ENCODE results near the gene OTP.

Gene OTP

DNA sequence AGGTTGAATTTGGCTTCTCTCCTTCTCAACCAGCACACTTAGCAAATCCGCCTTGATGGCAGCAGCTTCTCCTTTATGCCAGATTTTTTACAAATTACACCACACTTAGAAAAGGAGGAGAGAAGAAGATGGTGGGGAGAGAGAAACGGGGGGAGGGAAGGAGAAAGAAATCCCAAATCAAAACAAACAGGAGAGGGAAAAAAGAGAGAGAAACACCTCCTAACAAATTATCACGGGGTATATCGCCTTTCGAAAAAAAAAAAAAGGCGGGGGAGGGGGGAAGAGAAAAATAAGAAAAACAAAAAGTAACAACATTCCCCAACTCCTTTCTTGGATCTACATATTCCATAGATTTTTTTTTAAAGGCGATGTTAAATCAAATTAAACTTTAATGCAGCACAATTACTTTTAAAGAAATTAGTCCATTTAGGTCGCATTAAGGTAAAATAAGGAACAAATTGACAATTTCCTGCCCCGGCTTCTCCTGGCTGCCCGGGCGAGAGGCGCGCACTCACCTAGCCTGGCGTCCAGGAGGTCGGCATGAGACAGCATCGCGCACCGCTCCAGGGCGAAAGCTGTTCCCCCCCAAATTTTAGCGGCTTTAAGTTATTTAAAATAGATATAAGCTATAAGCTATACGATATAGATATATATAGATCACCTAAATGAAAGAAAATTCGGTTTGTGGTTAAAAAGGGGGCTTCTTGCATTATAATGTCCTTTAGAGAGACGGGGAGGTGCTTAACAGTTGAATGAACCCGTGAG, at the start of gene OTP:
Gene OTP (minus strand): TSS at position 716 of the 765 bp plus-strand sequence. CDS start 164 bp downstream, at position 552.
- DNase-seq (ENCODE audit: low read depth in 2 of 2), result no peak

DNA sequence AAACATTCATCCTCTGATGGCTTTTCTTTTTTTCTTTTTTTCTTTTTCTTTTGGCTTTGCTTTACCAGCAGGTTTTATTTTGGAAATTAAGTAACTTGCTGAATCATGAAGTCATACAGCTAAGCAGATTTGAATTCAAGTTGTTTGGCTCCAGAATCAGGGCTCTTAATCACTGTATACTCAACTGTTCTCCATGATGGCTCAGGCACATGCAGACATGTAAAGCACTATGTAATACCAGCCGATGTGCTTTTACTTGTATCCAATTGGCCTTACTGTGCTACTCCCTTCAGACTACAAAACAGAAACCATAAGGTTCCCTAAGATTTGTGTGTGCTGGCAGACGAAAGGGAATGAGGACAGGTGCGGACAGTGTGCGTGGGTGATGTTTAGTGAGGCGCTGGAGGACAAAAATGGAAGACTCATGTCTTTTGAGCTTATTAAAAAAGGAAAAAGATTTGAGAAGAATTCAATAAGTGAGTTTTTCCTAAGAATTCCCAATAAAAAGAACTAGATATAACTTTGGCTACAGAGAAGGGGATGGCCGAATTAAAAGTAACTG, 44.7 kb upstream of the OTP start:
- DNase-seq (ENCODE audit: low read depth in 2 of 2), result no peak

DNA sequence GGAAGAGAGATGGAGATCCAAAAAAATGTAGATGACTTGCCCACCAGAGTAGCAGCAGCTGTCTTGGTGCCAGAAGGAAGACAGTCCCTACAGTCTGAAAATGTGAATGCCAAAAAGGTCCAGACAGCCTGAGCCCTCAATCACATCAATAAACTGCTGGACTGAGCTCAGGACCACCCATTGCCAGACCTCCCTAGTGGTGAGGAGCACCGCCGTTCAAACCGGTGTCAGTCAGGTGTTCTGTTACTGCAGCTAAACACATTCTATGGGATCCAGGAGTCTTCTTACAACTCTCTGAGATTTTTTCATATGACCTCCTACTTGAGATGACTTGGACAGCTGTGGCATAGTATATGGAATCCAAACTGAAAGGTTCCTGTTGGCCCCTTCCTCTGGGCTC, 32.0 kb upstream of the OTP start:
- no peak for DNase-seq (ENCODE audit: low read depth in 2 of 2)

DNA sequence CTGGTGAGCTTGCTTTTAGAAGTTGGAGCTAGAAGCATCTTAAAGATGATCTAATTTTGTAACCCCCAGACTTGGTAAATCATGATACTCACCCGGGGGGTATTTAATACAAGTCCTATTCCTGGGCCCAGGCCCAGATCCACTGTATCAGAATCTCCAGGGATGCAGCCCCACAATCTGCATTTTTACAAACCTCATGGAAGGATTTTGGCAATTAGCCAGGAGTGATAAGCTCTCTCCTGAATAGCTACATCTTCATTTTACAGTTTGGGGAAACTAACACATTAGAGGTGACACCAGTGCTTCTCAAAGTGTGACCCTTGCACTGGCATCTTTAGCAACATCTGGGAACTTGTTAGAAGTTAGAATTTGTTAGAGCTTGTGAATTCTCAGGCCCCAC, 31.2 kb upstream of the OTP start:
- DNase-seq (ENCODE audit: low read depth in 2 of 2), result no peak

DNA sequence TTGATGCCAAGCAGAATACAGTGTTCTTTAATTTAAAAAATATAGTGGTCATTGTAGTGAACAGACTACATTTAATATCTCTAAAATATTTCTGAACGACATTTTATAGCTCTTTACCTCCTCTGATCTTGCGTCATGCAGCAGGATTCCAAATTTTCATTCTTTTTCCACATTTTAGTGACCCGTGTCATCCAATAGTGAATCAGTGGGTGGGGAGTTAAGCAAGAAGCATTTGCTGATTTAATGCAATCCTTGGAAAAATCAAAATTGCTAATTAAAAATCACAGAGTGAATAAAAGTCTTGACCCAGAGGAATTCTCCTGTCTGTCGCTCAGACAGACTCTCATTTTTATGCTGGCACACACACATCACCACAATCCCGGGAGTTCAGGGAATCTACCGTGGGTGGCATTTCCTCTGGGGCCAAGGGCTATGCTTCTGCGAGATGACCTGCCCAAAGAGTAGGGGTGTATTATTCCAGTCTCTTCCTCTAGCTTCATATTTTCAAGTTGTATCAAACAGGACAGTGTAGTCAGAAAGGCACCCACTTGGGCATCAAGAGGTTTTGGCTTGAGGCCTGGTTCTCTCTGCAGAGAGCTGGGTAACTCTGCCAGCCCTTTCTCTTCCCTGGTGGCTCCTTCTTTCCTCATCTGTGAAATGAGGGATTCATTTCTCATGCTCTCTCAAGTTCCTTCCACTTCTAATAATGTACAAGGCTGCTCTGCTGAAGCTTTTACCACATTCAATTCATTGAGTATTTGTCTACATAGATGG, 24.8 kb upstream of the OTP start:
- no peak for DNase-seq (ENCODE audit: low read depth in 2 of 2)

DNA sequence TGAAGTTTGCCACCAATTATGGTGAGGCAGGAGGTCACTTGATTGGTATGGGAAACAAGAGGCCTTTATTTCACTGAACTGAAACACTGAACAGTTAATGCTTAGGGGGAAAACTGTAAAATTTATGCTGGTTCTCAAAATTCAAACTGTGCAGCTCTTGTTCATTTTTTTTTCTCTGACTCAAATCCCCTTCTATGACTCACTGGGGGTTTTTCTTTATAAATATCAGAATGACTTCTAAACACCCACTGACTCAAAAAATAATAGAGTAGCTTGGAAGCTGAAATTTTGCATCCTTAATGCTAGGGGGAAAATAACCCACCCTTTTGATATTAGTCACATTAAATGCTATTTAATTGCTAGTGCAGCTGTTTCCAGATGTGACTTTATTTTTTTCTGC, 24.1 kb upstream of the OTP start:
- no peak for DNase-seq (ENCODE audit: low read depth in 2 of 2)

DNA sequence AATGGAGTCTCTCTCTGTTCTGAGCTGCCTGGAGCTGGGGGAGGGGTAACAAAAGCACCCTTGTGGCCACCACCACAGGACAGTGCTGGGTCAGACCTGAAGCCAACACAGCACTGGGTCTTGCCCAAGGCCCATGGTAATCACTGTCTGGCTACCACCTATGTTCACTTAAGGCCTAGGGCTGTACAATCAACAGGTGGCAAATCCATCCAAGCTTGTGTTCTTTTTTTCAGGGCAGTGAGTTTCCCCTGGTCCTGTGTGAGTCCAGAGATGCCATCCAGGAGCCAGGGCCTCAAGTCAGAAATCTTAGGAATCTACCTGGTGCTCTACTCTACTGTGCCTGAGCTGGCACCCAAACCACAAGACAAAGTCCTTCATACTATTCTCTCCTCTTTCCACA, 20.1 kb upstream of the OTP start:
- DNase-seq (ENCODE audit: low read depth in 2 of 2), result no peak

DNA sequence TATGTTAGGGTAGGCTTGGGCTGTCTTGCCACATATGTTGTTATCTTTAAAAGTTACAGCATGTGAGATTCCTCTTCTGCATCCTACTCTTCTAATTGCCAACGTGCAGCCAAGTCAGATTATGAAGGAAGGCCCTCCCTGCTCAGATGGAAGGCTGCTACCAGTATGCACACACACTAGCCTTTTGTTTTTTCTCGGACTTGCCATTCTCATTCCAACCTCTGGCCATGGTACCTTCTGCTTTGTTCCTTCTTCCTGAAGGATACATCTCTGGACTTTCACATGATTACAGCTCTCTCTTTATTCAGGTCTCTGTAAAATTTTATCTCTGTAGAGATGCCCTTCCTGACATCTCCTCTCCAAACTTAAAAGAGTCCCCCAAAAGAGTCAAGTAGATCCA, 12.8 kb upstream of the OTP start:
- no peak for DNase-seq (ENCODE audit: low read depth in 2 of 2)

DNA sequence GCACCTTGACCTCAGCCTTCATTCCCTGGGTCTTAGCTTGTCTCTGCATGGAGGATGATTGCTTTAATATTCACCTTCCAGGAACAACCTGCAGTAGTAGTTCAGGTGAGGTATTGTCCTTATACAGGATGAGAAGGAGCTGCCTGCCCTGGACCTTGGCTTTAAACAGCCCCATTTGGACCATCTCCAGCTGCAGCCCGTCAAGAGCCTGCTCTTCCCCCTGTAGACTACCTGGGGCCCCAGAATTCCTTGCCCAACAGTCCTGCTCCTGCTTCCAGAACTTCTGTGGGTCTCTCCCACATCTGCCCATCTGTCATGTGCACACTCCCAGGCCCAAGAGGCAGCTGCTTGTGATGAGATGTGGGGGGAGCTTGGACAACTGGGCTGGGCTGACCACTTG, 12.2 kb upstream of the OTP start:
- no peak for DNase-seq (ENCODE audit: low read depth in 2 of 2)

DNA sequence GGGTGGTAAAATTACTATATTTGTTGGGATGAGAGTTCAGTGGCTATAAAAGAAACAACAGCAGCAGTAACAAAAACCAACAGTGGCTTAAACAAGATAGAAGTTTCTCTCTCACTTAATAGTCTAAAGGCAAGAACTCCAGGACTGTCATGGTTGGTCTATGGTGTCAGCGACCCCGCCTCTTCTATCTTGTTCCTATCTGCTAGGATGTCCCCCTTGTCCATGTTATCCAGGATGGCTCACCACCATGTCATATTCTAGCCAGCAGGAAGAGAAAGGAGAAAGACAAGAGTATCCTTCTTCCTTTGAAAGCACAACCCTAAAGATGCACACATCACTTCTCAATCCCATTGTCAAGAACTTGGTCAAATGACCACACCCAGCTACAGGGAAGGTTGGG, 11.3 kb upstream of the OTP start:
- DNase-seq (ENCODE audit: low read depth in 2 of 2), result no peak

DNA sequence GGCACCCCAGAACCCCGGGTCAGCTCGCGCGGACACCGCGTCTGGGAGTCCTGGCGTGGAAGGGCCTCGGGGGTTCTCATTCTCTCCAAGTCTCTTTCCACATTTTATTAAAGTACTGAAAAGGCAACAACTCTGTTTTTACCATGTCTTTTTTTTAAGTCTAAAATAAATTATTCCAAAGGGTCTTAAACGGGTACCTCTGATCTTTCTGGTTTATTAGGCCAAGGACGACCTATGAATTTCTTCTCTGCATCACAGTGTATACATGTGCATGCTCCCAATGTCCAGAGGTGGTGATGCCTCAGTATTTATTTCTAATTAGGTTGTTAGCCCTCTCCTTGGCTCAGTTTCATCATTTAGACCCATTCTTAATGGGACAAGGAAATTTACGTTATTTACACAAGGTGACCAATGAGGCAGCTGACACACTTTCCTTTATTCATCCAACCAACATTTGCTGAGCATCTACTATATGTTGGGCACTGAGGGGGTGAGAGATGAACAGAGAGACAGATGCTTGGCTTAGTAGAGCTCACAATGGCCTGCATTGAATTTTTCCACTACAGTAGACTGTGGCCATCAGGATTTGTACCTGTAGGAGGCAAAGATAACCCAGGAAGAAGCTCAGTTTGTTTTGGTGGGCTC, 7.6 kb upstream of the OTP start:
- no peak for DNase-seq (ENCODE audit: low read depth in 2 of 2)

DNA sequence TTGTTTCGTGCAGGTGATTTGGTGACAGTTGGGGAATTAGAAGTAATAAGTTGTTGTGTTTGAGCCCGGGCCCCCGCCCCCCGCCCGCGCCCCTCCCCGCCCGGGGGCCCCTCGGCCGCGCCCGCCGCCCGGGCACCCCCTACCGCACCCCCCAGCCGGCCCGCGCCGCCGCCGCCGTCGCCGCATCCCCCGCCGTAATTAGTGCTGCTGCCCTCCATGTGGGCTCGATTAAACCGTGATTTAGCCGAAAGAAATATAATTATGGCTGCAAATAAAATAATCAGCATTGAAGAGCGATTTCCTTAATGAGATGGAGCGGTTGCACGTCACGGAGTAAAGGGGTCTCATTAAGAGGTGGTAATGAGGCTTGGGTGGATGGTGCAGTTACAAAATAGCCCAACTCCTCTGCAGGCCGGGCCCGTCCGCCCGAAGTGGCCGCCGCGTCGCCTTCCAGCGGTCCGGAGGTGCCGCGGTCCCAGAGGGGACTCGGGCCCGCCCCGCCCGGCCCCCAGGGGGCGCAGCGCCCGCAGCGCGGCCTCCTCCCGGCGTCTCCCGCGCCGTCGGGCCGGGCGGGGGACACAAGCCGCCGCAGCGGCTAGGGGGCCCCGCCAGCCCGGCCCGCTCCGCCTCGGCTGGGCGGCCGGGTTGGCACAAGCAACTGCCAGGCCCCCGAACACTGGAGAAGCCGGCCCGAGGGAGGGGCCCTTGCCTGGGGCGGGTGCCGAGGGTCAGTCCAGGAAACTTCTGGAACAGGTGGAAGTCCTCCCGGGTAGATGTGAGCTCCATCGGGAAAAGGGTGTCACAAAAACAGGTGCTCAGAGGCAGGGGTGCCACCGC, 6.9 kb upstream of the OTP start:
- DNase-seq (ENCODE audit: low read depth in 2 of 2), result no peak

DNA sequence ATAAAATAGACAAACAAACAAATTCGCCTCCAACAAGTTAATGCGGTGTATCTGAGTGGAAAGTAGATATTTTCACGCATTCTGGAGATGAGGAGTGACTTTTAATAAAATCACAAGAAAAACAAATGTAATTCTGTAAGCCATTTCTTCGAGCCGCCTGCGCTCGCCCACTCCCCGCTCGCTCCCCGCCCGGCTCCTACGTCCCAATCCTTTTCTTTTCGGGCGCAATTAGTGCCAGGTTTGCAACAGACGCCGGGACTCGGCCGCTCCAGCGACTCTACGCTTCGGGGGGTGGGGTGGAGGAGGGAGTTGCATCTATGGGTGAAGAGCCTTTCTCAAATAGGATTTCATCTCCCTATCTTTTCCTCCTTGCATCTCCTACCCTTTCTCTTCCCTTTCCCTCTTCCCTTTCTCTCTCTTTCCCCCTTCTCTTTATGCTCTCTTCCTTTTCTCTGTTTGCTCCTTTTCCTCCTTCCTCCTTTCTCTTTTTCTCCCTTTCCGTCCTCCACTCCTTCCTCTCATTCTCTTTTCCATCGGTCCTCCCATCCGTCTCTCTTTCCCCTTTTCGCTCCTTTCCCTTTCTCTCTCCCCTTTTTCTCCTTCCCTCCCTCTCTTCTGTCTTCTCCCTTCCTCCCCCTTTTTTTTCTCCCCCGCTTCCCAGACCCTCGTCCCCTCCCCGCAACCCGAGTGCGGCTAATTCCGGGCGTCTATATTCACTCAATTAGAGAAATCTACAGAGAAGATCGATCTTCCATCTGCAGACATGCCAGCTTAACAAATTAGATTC, 6.1 kb upstream of the OTP start:
- no peak for DNase-seq (ENCODE audit: low read depth in 2 of 2)

DNA sequence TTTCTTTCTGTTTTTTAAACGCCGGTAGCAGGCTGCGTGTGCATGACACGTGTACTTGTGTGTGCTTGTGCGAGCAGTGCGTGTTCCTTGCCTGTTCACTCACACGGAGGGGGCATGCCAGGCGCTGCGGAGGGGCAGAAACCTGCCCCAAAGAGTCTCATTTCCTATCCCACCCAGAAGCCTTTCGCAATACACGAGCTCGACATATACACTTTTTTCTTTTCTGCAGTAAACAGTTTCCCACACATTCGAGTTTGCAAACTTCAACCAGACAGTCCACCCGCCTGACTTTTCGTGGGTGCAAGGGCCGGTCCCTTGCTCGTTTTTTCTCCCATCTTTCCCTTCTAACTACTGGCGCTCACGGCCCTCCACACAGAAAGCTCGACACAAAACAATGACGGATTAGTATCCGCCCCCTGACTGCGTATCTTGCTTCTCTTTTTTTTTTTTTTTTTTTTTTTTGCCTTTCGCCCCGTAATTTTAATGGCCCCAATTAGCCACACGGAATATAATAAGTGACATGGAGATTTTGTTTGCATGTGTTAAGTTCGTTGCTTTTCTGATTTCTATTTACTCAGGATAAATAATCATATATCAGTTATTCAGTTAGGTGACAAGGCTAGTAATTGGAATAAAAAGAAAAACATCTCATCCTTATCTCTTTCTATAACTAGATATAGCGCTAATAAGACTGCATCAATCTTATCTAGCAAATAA, 5.3 kb upstream of the OTP start:
- DNase-seq (ENCODE audit: low read depth in 2 of 2), result no peak

DNA sequence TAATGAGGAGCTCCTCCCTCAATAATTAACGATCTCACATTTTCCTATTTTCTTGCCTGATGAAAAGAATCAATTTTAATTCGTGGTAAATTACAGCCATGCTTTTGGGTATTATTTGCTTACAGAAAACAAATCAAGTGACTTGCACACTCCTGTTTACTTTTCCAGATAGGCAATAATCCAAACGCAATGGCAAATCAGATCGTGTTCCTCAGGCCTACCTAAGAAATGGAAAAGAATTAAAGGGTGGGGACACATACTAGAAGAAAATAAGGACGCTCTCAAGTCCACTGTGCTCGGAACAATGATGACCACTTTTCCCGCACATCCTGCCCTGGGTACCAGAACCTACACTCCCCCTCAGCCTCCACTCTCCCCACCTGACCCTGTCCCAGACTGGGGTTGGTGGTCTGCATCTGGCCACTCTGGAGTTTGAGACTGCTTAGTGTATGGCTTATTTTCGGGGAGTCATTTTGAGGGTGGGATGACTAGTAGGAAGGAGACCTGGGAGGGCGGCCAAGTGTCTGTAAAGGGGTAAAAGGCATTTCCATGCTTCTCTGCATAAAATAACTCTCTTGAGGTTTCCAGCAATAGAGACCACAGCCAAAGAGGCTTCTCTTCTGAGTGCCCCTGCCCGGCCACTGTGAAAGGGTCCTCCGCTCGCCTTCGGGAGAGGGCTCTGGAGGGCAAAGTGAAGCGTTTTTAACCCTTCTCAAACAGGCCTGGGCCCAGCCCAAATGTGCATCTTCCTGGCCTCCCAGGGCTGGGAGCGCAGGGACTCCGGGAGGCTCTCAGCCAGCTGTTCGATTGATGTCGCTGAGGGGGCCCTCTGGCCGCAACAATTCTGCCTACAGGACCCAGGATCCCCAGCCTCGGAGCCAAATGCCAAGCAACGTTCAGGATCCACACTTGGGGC, 4.5 kb upstream of the OTP start:
- no peak for DNase-seq (ENCODE audit: low read depth in 2 of 2)

DNA sequence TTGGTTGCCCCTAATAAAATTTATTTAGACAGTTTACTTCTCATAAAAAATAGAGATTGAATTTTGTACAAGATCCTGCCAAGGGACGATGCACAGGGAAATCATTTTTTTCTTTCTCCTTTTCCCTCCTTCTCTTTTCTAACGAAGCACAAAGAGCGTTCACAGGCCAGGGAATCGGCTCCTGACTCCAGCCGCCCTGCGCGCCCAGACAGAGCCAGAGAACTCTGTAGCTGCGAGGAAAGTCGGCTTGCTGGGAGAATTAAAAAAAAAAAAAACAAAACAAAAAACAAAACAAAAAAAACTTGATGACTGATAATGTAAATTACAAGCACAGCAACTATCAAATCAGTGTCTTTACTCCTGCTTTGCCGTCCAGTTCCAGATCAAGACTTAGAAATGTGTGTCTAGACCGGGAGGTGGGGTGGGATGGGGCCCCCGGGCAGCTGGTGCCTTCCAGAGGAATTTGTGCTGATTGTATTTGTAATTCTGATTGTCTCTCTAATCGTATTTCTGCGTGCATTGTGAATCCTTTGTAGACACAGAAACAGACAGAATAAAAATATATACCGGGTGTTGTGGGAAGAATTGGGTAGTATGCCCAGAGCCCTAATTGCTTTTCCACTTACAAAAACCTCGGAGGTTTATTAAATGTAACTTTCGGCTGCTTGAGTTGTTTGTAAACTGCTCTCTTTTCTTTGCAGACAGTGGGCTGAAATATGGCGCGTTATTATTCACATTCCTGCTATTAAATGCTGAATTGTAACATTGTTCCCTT, 3.6 kb upstream of the OTP start:
- DNase-seq (ENCODE audit: low read depth in 2 of 2), result no peak

DNA sequence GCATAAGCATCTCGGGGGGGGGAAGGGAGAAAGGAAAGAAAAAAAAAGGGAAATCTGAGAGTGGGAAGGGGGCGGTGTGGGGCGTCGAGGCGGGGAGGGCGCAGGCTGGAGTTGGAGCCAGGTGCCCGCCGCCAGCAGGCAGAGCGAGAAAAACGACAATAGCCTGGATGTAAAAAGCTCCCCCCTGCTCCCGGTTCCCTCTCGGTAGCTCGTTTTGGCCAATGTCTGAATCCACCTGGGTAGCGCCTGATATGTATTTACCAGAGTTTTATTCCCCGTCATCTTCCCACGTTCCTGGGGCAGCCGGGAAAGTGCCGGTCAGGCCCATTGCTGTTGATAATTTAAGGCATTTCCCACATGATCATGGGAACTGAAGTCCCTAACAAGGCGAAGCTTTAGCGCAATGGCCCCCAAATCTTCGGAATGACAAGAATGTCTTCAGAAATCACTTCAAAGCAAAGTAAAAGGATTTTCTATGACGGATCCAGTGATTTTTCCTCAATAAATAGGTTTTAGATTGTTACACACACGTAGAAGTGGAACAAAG, 3.0 kb upstream of the OTP start:
- no peak for DNase-seq (ENCODE audit: low read depth in 2 of 2)

All from stimulated activated CD8-positive, alpha-beta memory T cell treated with anti-CD3 and anti-CD28 coated beads, Interleukin-7, amount 100 ng/mL, for 4 hours (primary cell).